ENCODE results near the gene MAB21L3. TPM values are rescaled to one million over a fixed set of nuclear protein-coding genes. Genes with fewer than 3 reads are reported as not detected.

Gene MAB21L3
- total RNA-seq, 1 donor from 2014 or later: not detected

DNA sequence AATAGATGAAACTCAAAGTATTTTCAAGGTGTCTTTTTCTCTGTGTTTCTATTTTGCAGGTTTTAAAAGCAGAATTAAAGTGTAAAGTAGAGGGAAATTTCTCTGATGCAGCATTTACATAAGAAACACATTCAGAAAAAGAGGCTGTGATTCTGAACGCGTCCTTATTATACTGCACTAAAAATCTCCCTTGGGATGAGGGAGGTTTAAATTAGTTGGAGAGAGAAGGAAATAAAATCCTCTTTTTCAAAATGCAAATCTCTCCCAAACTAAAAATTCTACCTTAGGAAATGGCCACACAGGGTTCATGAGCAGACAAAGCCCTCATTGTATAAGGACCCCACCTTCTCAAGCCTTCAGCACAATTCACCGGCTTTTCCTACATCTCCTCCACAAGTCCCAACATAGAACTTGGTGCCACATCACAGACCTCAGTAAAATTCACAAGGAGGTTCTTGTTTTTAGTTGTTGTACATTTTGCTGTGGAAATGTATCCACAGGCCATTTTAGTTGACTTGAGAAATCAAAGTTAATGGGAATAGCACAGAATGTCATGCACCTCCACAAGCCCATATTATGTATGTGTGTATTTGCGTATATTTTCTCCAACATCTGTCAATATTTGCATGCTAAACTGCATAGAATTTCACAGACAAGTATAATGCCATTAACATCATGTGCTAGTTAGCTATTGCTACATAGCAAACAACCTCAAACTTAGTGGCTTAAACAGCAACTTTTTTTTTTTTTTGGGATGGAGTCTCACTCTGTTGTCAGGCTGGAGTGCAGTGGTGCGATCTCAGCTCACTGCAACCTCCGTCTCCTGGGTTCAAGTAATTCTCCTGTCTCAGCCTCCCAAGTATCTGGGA lies 59.8 kb downstream of the MAB21L3 start:
- H3K27ac Mint-ChIP-seq (ENCODE audit: unreplicated experiment): no peak overlapping the region
- no peaks in the 10 kb centered on the region for H3K9me3 Mint-ChIP-seq
- TF ChIP-seq, protein P1, sequence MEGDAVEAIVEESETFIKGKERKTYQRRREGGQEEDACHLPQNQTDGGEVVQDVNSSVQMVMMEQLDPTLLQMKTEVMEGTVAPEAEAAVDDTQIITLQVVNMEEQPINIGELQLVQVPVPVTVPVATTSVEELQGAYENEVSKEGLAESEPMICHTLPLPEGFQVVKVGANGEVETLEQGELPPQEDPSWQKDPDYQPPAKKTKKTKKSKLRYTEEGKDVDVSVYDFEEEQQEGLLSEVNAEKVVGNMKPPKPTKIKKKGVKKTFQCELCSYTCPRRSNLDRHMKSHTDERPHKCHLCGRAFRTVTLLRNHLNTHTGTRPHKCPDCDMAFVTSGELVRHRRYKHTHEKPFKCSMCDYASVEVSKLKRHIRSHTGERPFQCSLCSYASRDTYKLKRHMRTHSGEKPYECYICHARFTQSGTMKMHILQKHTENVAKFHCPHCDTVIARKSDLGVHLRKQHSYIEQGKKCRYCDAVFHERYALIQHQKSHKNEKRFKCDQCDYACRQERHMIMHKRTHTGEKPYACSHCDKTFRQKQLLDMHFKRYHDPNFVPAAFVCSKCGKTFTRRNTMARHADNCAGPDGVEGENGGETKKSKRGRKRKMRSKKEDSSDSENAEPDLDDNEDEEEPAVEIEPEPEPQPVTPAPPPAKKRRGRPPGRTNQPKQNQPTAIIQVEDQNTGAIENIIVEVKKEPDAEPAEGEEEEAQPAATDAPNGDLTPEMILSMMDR (conservative IDR thresholded peaks at IDR 0.05): no peak
- H3K4me1 Mint-ChIP-seq: peaks cover 32% of the 10 kb centered on the region
- H3K36me3 Mint-ChIP-seq (ENCODE audit: low read depth): no peaks in the 10 kb centered on the region
- H3K4me3 Mint-ChIP-seq: no peak overlapping the region
- DNase-seq (ENCODE audit: low read depth, low spot score): no peak
- H3K27me3 Mint-ChIP-seq (ENCODE audit: low read depth): peaks cover 8% of the 10 kb centered on the region

GRCh38 chr1:116172666-116173065 lies 61.5 kb downstream of the MAB21L3 start:
- no peaks in the 10 kb centered on the region for H3K9me3 Mint-ChIP-seq
- H3K36me3 Mint-ChIP-seq (ENCODE audit: low read depth): no peaks in the 10 kb centered on the region
- peaks cover 26% of the 10 kb centered on the region for H3K4me1 Mint-ChIP-seq
- H3K27me3 Mint-ChIP-seq (ENCODE audit: low read depth): peaks cover 8% of the 10 kb centered on the region
- DNase-seq (ENCODE audit: low read depth, low spot score): no peak
- TF ChIP-seq, protein P1 (conservative IDR thresholded peaks at IDR 0.05): no peak
- H3K4me3 Mint-ChIP-seq: no peak overlapping the region
- H3K27ac Mint-ChIP-seq (ENCODE audit: unreplicated experiment): no peak overlapping the region

GRCh38 chr1:116175611-116176010 lies 64.4 kb downstream of the MAB21L3 start:
- TF ChIP-seq, protein P1 (conservative IDR thresholded peaks at IDR 0.05): no peak
- no peak overlapping the region for H3K4me3 Mint-ChIP-seq

GRCh38 chr1:116176306-116176789 lies 65.1 kb downstream of the MAB21L3 start:
- Mint-ChIP-seq H3K4me3 (no peak overlapping the region), H3K36me3 (ENCODE audit: low read depth) (no peaks in the 10 kb centered on the region), H3K27me3 (ENCODE audit: low read depth) (no peaks in the 10 kb centered on the region), H3K27ac (ENCODE audit: unreplicated experiment) (no peak overlapping the region), H3K4me1 (no peaks in the 10 kb centered on the region), H3K9me3 (no peaks in the 10 kb centered on the region)
- TF ChIP-seq, protein P1 (conservative IDR thresholded peaks at IDR 0.05): no peak
- no peak for DNase-seq (ENCODE audit: low read depth, low spot score)

More at GRCh38 chr1:116175611-116176010, 64.4 kb downstream of the MAB21L3 start:
- DNase-seq (ENCODE audit: low read depth, low spot score): no peak
- H3K27ac Mint-ChIP-seq (ENCODE audit: unreplicated experiment): no peak overlapping the region
- H3K36me3 Mint-ChIP-seq (ENCODE audit: low read depth): no peaks in the 10 kb centered on the region
- peaks cover 6% of the 10 kb centered on the region for H3K4me1 Mint-ChIP-seq
- H3K27me3 Mint-ChIP-seq (ENCODE audit: low read depth): no peaks in the 10 kb centered on the region
- H3K9me3 Mint-ChIP-seq: no peaks in the 10 kb centered on the region

GRCh38 chr1:116177861-116178260 lies 66.7 kb downstream of the MAB21L3 start:
- Mint-ChIP-seq H3K4me1 (no peaks in the 10 kb centered on the region), H3K9me3 (no peaks in the 10 kb centered on the region), H3K4me3 (no peak overlapping the region), H3K36me3 (ENCODE audit: low read depth) (no peaks in the 10 kb centered on the region), H3K27ac (ENCODE audit: unreplicated experiment) (no peak overlapping the region), H3K27me3 (ENCODE audit: low read depth) (no peaks in the 10 kb centered on the region)
- DNase-seq (ENCODE audit: low read depth, low spot score): no peak
- TF ChIP-seq, protein P1 (conservative IDR thresholded peaks at IDR 0.05): no peak
